Islet of Langerhans (tissue), 1 donor: Measurements from ENCODE around the gene SMIM44.
"Not testable (repeated sequence)": the region's sequence is repeated elsewhere in the genome, so short reads cannot be mapped to it uniquely, and the experiment has no call there.

Experiments used
- FAIRE-seq: peaks from one replicate; lab custom pipeline; 2011; peaks lifted over from hg19 to GRCh38; lab: Jason Lieb, UNC

The SMIM44 gene

DNA sequence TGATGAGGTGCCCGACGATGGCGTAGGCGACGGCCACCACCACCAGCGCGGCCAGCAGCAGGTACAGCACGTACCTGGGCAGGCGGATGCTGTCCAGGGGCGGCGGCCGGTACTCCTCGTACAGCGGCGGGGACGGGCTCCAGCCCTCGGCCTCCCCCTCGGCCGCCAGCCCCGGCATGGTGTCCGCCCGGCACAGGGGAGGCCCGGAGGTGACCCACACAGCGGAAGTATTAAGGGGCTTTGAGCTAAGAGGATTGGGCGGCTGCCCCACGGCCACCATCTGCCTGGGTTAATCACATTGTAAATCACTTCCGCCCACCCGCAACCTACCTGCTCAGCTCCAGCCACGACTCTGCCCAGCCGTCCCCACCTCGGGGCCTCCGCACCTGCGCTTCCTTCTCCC is at the start of gene SMIM44:
Gene SMIM44, minus strand, starts transcription at position 216 of the 403 bp plus-strand sequence. Its CDS starts 38 bp downstream, at position 178.
- no peak for FAIRE-seq

DNA sequence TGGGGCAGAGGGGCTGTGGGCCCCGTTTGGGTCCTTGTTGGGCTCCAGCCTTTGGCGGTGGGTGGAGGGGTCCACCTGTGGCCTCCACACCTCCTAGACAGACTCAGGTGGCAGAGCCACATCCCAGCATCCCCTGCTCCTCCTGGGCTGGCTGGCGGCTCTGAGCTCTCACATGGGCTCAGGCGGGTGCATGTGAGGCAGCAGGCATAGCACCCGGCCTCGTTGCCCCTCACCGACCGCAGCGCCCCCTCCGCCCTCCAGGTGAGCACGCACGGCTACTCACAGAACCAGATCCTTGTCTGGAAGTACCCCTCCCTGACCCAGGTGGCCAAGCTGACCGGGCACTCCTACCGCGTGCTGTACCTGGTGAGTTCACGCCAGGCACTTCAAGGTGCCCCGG is 49.8 kb upstream of the SMIM44 start:
- no peak for FAIRE-seq

DNA sequence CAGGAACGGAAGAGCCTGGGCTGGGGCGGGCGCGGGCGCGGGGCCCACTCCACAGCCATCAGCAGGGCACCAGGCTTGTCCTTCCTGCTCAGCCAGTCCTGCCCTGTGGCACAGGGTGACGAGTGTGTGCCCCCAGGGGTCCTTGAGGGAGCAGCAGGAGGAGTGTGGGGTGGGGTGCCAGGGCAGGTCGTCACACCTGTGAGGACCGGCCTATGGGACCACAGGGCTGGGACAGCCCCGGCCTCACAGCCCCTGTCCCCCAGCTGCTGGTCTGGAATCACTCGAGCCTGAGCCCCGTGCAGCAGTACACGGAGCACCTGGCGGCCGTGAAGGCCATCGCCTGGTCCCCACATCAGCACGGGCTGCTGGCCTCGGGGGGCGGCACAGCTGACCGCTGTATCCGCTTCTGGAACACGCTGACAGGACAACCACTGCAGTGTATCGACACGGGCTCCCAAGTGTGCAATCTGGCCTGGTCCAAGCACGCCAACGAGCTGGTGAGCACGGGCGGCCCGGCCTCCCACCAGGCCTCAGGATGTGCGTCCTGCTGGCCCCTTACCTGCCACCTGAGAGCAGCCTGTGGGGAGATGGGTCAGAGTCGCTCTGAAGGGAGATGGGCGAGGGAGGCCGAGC is 49.0 kb upstream of the SMIM44 start:
- no peak for FAIRE-seq

DNA sequence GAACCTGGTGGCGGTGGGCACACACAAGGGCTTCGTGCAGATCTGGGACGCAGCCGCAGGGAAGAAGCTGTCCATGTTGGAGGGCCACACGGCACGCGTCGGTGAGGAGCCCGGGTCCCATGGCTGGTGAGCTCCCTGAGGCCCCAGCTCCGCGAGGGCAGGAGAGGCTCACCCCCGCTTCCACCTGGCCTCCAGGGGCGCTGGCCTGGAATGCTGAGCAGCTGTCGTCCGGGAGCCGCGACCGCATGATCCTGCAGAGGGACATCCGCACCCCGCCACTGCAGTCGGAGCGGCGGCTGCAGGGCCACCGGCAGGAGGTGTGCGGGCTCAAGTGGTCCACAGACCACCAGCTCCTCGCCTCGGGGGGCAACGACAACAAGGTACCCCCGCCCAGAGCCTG is 48.5 kb upstream of the SMIM44 start:
- no peak for FAIRE-seq

DNA sequence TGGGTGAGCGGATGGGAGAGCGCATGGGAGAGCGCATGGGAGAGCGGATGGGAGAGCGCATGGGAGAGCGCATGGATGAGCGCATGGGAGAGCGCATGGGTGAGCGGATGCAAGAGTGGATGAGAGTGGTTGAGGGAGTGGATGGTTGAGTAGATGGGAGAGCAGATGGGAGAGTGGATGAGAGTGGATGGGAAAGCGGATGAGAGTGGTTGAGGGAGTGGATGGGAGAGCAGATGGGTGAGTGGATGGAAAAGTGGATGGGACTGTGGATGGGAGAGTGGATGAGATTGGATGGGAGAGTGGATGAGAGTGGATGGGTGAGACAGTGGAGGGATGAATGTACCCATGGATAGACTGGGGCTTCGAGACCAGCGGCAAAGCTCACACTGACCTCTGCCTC is 47.1 kb upstream of the SMIM44 start:
- no peak for FAIRE-seq

DNA sequence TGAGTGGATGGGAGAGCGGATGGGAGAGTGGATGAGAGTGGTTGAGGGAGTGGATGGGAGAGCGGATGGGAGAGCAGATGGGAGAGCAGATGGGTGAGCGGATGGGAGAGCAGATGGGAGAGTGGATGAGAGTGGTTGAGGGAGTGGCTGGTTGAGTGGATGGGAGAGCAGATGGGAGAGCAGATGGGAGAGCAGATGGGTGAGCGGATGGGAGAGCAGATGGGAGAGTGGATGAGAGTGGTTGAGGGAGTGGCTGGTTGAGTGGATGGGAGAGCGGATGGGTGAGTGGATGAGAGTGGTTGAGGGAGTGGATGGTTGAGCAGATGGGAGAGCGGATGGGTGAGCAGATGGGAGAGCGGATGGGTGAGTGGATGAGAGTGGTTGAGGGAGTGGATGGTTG is 46.1 kb upstream of the SMIM44 start:
- not testable (repeated sequence) for FAIRE-seq

DNA sequence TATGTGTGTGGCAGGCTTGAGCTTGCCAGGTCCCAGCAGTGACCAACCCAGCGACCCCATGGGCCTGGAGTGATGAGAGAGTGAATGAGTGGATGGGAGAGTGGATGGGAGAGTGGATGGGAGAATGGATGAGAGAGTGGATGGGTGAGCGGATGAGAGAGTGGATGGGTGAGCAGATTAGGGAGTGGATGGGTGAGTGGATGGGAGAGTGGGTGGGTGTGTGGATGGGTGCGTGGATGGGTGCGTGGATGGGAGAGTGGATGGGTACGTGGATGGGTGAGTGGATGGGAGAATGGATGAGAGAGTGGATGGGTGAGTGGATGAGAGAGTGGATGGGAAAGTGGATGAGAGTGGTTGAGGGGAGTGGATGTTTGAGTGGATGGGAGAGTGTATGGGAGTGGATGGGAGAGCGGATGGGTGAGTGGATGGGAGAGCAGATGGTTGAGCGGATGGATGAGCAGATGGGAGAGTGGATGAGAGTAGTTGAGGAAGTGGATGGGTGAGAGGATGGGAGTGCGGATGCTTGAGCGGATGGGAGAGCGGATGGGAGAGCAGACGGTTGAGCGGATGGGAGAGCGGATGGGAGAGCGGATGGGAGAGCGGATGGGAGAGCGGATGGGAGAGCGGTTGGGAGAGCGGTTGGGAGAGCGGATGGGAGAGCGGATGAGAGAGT is 45.4 kb upstream of the SMIM44 start:
- FAIRE-seq = no peak

DNA sequence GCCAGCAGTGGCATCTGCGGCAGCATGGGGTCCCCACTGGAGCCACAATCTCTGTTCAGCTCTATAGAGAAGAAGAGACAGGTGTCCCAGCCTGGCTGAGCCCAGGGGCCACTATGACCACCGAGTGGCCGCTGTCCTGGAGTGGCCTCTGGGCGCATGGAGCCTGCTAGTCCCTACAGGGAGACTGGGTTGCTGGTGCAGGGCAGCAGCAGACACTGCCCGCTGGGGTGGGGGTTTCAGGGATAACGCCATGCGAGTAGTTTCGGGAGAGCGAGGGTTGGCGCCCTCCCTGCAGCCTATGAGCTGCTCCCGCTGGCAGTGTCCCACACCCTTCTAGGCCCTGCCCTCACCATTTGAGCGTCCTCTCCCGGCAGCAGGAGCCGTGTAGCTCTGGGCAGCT is 44.8 kb upstream of the SMIM44 start:
- no peak for FAIRE-seq

DNA sequence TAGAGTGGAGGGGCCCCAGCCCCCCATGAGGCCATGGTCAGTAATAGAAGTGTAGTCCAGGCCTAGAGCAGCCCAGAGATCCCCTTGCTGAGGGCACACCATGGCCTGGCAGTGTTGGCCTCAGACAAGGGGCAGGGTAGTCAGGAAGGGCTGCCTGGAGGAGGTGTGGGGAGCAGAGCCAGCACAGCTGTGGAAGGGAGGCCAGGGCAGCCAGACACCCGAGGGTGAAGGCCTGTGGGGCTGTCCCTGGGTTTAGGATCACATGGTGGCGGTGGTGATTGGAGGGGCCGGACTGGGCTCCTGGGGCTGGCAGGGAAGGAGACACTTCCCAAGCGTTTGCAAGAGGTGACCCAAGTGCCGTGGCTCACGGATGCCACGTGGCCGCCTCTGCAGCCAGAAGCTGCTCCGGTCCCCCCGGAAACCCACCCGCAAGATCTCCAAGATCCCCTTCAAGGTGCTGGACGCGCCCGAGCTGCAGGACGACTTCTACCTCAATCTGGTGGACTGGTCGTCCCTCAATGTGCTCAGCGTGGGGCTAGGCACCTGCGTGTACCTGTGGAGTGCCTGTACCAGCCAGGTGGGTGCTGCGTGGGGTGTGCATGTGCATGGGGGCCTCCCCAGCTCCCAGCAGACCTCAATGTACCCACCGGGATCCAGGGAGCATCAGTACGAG is 44.1 kb upstream of the SMIM44 start:
- no peak for FAIRE-seq

DNA sequence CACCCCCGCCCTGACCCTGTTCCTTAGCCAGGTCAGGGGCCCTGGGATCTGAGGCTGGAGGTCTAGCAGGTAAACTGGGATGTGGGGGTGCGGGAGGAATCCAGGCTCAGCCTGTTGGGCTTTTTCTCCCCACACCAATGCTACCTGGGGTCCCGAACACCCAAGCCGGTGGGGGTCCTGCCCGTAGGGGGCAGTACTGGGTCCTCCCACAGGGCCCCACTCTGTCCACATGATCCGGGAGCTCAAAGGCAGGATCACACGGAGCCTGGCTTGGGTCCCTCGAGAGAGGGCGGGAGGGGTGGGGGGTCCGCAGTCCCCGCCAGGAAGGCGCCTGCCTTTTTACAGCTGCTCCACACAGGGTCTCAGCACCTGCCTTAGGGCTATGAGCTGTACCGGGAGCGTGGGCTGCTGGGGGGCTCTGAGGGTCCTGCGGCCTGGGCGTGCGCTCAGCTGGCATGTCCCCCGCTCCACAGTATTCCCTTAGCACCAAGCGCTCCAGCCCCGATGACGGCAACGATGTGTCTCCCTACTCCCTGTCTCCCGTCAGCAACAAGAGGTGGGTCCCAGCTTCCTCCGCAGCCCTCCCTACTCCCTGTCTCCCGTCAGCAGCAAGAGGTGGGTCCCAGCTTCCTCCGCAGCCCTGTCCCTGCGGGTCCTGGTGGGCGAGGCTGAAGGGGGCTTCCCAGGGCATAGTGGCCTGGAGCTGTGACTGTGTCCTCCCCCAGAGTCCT is 43.4 kb upstream of the SMIM44 start:
- no peak for FAIRE-seq

DNA sequence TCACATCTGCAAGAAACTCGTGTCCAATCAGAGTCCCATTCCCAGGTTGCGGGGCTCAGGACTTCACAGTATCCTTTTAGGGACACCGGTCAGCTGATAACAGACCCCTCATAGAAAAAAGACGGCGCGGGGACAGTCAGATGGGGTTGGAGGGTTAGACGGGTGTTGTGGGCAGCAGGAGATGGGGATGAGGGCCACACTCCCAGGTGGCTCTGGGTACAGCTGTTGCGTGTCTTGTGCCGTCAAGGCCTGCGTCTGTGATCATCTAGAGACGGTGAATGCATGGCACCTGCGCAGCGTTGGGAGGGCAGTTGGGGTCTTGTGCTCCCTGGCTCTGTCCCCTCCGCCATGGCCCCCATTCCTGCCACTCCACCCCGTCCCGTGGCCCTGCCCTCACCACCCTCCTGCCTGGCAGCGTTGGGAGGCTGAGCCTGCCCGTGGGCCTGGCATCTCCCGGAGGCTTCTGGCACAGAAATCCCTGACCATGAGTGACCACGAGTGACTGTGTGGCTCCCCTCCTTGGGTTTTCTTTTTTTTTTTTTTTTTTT is 41.7 kb upstream of the SMIM44 start:
- no peak for FAIRE-seq

DNA sequence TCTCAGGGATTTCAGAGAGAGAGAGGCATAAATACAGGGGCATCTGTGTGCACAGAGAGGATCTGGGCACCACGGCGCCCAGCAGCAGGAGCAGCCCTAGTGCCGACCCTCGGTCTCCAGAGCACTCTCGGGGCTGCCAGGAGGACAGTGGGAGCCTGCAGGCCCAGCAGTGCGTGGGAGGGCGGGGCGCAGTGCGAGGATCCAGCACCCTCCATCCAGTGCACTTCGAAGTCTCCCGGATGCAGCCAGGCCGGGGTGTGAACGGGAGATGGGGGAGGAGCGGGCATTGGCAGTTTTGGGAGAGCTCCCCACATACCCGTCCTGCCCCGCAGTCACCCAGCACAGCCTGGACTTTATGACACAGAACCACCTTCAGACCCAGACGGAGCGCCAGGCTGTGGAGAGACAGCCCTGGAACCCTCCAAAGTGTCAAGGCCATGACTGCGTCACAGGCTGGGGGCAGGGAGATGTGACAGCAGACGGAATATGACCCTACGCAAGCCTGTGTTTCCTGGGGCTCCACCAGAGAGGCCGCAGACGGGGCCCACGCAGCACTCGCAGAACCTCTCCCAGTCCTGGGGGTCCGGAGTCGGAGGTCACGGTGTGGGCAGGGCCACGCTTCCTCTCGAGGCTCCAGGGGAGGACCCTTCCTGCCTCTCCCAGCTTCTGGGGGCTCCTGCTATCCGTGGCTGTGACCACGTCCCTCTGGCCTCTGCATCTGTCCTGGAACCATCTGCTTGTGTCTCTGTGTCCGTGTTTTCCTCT is 41.0 kb upstream of the SMIM44 start:
- no peak for FAIRE-seq

DNA sequence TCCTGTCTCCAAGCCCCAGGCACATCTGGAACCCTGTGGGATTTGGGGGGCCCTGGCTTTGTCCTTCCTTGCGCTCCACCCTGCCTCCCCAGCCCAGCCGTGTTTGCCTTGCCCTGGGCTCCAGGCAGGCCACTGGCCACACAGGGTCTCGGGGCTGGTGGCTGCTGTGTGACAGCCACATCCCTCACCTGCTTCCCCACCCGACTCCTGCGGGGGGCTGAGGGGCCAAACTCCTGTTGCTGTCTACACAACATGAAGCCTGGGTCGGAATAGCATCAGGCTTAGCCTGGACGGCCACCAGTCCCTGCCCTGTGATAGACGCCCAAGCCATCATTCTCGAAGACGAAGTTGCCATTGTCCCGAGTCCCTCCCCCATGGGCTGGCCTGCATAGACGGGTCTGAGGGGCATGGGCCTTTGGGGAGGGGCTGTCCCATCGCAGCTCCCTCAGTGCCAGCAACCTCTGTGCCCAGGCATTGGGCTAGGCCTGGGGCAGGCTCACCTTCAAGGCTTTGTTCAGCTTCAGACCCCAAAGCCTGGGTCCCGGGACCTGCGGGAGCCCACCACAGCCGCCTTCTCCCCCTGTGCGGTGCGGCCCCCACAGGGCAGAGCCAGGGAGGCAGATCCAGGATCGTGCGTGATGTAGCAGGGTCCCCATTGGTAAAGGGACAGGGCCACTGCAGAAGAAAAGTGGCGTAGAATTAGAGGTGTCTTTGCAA is 40.3 kb upstream of the SMIM44 start:
- FAIRE-seq = no peak

DNA sequence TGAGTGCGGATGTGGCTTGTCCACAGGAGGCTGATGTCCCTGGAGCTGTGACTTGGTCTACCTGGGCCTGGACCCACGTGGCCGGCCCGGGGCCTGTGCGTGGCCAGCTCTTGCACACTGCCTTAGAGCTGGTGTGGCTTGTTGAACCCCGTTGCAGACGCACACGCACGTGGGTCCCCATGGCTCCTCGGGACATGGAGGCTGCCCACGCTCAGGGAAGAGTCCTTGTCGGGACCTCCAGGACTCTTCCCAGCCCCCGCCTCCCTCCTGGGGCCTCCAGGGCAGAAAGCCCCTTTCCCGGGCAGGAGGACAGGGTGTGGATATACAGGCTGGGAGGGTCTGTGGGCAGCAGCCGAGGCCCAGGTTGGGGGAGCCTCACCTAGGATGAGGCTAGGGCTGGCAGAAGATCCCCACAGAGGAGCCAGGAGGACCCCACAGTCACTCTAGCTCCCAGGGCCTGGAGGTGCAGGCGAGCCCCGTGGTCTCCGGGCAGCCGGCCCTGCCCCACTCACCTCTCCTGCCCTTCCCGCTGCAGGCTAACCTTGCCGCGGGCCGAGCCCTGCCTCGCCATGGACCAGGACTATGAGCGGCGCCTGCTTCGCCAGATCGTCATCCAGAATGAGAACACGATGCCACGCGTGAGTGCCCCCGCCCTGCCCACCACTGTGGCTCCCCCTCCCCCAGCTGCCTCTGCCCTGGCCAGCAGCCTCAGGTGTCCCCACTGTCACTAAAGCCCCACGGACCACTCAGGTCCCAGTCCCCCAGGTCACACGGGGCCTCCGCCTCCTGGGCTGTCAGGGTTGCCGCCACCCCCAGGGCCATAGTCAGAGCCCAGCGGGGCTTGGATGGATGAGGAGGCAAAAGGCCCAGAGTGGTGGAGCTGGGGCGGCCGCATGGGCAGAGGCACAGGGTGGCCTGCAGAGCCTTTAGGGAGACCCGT is 39.5 kb upstream of the SMIM44 start:
- no peak for FAIRE-seq

DNA sequence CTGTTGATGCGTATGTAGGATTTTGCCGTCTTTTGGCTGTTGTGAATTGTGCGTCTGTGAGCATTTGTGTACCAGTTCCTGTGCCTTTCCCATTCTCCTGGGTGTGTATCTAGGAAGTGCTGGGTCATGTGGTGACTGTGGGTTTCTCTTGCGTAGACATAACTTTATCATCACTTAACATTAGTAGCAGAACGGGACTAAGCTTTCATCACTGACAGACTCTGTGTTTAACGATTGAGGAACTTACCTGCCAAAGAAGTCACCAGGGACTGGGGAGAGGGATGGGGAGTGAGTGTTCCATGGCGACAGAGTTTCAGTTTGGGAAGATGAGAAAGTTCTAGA is 37.8 kb upstream of the SMIM44 start:
- FAIRE-seq = no peak

DNA sequence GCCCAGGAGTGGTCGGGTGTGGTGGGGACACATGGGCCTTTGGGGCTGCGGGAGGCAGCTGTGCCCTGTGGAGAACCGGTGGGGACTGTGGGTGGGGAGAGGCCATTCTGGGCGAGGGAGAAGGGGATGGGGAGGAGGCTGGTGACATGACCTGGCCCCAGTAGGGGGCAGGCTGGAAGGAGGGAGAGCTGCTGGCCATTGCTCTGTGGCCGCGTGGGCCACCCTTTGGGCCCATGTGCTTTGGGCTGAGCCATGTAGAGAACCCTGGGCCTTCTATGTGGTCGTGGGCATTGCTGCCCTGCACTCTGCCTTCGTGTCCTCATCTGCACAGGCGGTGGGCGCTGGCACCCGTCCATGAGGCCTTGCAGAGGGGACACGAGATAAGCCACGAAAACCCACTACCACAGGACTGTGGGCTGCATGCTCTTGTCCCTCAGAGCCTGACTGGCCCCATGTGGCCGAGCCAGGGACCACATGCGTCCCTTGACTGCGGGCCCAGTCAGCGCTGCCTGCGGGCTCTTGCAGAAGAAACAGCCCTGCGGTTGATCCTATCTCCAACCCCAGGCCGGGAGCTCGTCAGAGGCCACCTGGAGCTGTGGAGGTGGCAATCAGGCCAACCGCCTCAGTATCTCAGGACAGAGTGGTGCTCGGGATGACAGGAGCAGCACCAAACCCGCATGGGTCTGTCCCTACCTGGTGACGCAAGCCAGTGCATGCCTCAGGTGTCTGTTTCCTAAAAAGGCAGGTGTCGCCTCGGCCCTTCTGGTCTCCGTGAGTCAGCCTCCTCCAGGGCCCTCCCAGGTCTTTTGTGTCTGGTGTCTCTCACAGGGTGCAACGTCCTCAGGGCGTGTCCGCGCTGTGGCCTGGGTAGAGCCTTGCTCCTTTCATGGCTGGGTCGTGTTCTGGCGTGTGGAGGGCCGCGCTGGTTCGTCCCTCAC is 37.2 kb upstream of the SMIM44 start:
- FAIRE-seq = no peak

DNA sequence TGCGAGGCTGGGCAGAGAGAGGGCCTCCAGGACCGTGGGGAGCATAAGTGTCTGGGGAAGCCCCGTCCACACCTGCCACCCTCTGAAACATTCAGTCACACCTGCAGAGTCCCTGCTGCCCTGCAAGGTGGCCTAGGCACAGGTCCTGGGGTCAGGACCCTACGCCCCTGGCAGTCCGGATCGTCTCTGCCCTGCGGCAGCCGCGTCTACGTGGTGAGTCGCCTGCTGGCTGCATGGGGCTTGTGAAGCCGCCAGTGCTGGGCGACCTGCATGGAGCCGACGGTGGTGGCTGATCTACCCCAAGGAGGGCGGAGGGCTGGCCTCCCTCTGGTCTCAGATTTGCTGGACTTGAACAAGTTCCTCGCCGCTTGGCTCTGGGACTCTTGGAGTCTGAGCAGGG is 35.9 kb upstream of the SMIM44 start:
- no peak for FAIRE-seq

DNA sequence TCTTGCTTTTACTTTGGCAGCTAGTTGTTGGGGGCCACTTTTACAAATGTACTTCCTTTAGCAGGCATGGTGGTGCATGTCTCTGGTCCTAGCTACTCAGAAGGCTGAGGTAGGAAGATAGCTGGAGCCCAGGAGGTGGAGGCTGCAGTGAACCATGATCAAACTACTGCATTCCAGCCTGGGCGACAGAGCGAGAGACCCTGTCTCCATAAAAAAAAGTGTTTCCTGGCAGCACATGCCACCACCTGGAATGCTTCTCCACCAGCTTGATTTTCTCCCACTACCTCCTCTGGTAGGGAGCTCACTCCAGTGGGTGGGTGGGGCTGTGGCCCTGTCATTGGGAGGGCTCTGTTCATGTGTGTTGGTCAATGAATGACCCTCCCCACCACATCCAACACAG is 35.4 kb upstream of the SMIM44 start:
- no peak for FAIRE-seq

DNA sequence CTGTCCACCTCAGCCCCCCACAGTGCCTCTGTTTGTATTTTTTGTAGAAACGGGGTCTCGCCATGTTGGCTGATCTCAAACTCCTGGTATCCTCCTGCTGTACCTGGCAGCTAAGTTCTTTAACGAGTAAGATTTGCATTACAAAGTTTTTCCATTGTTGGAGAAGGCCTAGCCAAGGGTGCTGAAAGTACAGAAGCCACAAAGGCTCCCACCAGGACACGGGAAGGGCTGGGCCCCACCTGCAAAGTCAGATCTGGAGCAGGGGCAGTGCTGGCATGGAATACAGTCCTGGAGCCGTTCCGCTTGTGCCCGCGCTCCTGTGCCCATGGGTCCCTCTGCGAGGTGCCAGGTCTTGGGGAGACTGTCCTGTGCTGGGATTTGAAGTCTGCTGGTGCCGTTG is 35.0 kb upstream of the SMIM44 start:
- no peak for FAIRE-seq
